H1 (cell line): Measurements from ENCODE around the gene SLC25A40. TPM values are rescaled to one million over a fixed set of nuclear protein-coding genes. Genes with fewer than 3 reads are reported as not detected.

Experiments used
- HDAC2 ChIP-seq, 2 experiments: fragments of 300-600 bp in 1 of 2; sonication (generic) in 1 of 2; IDR thresholded peaks; 2 replicates each; pipeline ENCODE4 v1.6.1; 2011 to 2012; ENCODE audit warnings: low read depth in 2 of 2, low read length in 2 of 2, mild to moderate bottlenecking in 2 of 2, moderate library complexity in 2 of 2, borderline replicate concordance in 1 of 2, inconsistent platforms in 1 of 2
- polyA plus RNA-seq, 7 experiments: library from polyadenylated mRNA; depleted of rRNA in 3 of 7; stranded (reverse) in 5 of 7; unstranded in 2 of 7; fragments of >200 nt in 5 of 7; fragments of 200-250 nt in 2 of 7; gene quantifications; 1 replicate in 5 of 7; 2 replicates in 1 of 7; 4 replicates in 1 of 7; pipeline versions ENCODE4 v1.2.1 to v1.2.3, GENCODE V29; 2011 to 2013; ENCODE audit warnings: missing spikeins in 2 of 7, mixed read lengths in 2 of 7
- total RNA-seq: library from RNA; stranded (reverse); fragmentation: NEBNext Ultra II Directional; extraction: Animal tissue kit (Norgen Biotek cat#: 25700); gene quantifications from 2 replicates; pipeline ENCODE4 v1.2.1, GENCODE V29; 2021

The SLC25A40 gene
- total and polyA plus RNA-seq, 2 of the 8 experiments (the other 6 are each of a cell fraction or from before 2014, with no cell fraction given): 6.5 to 17.3 TPM

GRCh38 chr7:87899255-87899654 is 23.1 kb upstream of the SLC25A40 start (continued):
- TF ChIP-seq HDAC2 (IDR thresholded peaks at IDR 0.05; ENCODE audit: borderline replicate concordance in 1 of 2, low read depth in 2 of 2, low read length in 2 of 2): no peak
- TF ChIP-seq, all 59 proteins: peak for 0
